HG03378 (cell line): ENCODE data around the gene HECTD4.

Source experiments
- ATAC-seq: cut with Tn5 transposase; IDR thresholded peaks from one replicate; pipeline ENCODE4 v1.9.1; 2021; ENCODE audit warnings: mild to moderate bottlenecking, moderate library complexity; ENCODE audit not compliant: unreplicated experiment

HECTD4 gene

GRCh38 chr12:112183141-112184021, 198.8 kb downstream of the HECTD4 start:
- no peak for ATAC-seq

GRCh38 chr12:112182499-112182898, 199.7 kb downstream of the HECTD4 start:
- no peak for ATAC-seq

GRCh38 chr12:112180422-112180821, 201.8 kb downstream of the HECTD4 start:
- no peak for ATAC-seq

DNA sequence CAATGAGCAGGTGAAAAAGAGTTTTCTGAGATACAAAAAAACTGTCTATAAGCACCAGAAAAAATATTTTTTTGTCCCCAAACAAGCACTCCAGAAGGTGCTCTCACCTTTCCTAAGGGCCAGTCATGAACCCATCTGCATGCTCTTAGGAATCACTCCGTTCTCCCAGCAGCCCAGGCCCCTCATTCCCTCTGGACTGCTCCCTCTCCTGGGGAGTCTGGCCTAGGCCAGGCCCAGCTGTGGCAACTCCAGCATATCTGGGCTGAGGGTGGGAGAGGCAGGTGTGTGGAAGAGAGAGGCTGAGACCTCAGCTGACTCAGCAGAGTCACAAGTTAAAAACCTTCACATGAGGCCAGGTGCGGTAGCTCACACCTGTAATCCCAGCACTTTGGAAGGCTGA, 202.3 kb downstream of the HECTD4 start:
- no peak for ATAC-seq

DNA sequence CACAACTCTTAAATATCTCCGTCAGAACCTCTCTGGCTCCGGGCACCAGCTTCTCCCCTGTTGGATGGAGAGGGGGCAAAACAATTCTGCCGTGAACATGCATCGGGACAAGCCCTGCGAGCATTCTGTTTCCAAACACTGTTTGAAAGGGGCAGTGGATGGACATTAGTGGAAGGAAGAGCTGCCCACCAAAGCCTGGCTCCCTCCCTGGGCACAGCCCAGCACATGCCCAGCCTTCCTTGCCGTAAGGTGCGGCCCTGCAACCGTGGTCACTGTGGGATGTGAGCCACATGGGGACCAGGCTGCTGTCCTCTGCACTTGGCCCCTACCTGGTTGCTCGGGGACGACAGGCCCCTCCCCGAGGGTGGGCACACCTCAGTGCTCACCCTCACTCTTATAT, 202.9 kb downstream of the HECTD4 start:
- no peak for ATAC-seq

- ATAC-seq: no peak
Observed at GRCh38 chr12:112178796-112179195, 203.4 kb downstream of the HECTD4 start.

- no peak for ATAC-seq
Observed at GRCh38 chr12:112176321-112177010, 205.8 kb downstream of the HECTD4 start.

GRCh38 chr12:112175361-112176155, 206.7 kb downstream of the HECTD4 start:
- ATAC-seq: no peak

- ATAC-seq: no peak
Observed at GRCh38 chr12:112172556-112173324, 209.5 kb downstream of the HECTD4 start.

DNA sequence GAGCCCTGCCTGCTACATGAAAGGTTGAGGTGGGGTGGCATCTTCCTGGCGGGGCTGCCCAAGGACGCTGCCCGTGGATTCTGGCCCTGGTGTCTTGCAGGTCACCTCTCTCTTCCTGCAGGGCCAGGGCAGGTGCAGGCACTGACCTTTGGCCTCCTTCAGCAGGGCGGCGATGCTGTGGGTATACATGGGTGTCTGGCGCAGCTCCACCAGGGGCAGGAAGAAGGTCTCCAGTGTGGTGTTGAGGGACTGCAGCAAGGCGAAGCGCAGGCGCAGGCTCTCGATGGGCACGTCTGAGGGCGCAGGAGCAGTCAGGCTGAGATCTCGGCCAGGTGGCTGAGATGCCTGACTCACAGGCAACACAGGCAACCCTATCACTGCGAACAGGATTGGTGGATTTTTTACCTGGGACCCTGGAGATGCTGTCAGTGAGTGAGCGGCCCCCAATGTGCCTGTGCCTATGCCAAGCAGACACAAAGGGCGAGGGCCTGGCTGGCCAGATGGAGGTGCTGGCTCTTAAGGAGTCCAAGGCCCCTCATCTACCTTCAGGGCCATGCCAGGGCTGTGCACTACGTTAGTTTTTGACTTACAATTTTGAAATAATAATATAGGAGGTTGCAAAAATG, 211.1 kb downstream of the HECTD4 start:
- ATAC-seq: no peak

- no peak for ATAC-seq
Observed at GRCh38 chr12:112170376-112170775, 211.9 kb downstream of the HECTD4 start.

- no peak for ATAC-seq
Observed at GRCh38 chr12:112169966-112170365, 212.3 kb downstream of the HECTD4 start.

GRCh38 chr12:112169161-112169872, 212.9 kb downstream of the HECTD4 start:
- ATAC-seq: no peak

DNA sequence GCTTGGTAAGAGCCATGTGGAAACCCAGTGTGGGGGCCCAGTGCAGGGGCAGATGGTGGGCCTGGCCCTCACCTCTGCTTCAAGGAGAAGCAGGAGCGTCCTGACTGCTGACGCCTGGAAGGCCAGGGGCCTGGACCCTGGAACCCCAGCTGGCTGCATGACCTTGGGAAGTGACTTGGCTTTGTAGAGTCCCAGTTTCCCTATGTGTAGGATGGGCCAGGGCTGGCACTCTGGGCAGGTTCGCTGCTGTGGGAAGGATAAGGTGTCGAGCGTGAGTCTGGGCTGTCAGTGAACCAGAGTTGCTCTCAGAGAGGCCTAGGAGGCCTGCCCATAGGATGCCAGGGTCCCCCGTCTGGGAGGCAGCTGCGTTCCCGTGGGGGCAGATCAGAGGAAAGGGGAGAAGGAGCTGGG, 213.7 kb downstream of the HECTD4 start:
- no peak for ATAC-seq

GRCh38 chr12:112167718-112168525, 214.3 kb downstream of the HECTD4 start:
- no peak for ATAC-seq

DNA sequence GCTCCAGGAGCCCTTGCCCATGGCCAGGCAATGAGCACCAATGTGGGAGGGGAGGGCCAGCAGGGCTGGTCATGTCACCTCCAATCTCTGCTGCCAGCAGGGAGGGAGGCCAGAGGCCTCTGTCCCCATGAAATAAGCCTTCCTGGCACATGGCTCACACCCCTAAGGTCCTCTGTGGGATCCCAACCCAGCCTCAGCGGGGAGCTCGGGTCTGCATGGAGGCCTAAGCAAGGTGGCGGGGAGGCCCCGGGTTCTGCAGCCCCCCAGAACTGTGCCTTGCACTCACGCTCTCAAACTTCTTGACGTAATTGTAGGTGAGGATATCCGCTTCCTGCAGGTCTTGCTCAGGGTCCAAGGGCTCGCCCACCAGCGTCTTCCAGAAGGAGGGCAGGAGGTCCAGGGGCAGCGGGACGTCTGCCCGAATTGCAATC, 215.2 kb downstream of the HECTD4 start:
- ATAC-seq: no peak

GRCh38 chr12:112166051-112167015, 215.9 kb downstream of the HECTD4 start:
- ATAC-seq: no peak

GRCh38 chr12:112165624-112166023, 216.6 kb downstream of the HECTD4 start:
- ATAC-seq: no peak
